H1 (cell line): Measurements from ENCODE around the gene VPS13D. TPM values are rescaled to one million over a fixed set of nuclear protein-coding genes. Genes with fewer than 3 reads are reported as not detected.

Experiments used
- CTCF ChIA-PET: fragments of 300-600 bp; sonication (Branson Sonifier 250); formaldehyde crosslinking; loops from one replicate; lab custom pipeline; 2021; ENCODE audit not compliant: partially characterized antibody; lab: Charles Lee
- POLR2A ChIA-PET: fragments of 300-600 bp; sonication (Branson Sonifier 250); formaldehyde crosslinking; loops from one replicate; lab custom pipeline; 2021; ENCODE audit warnings: inconsistent platforms; ENCODE audit not compliant: partially characterized antibody; lab: Charles Lee
- DNase-seq, 2 experiments: peaks; one replicate each; pipeline versions ENCODE4 v3.0.0 to v3.0.0-alpha.2; 2010 to 2022; ENCODE audit warnings: low spot score in 2 of 2, low read depth in 1 of 2, mixed read lengths in 1 of 2
- FAIRE-seq: peaks from 2 replicates; lab custom pipeline; 2011; peaks lifted over from hg19 to GRCh38; lab: Jason Lieb, UNC
- H2AFZ ChIP-seq: 2 replicates; pipeline ENCODE4 v1.8.1; 2012; ENCODE audit warnings: low read length, inconsistent platforms
- H2AK5ac ChIP-seq: 2 replicates; pipeline ENCODE4 v1.6.1; 2013; ENCODE audit warnings: low read depth, low read length
- H2BK120ac ChIP-seq: replicated peaks from 2 replicates; pipeline ENCODE3; 2013; ENCODE audit warnings: low read depth, low read length, inconsistent platforms
- H2BK12ac ChIP-seq: 2 replicates; pipeline ENCODE4 v1.6.1; 2013; ENCODE audit warnings: low read depth, low read length
- H2BK15ac ChIP-seq: 2 replicates; pipeline ENCODE4 v1.6.1; 2013; ENCODE audit warnings: low read length
- H2BK20ac ChIP-seq: 2 replicates; pipeline ENCODE4 v1.6.1; 2013; ENCODE audit warnings: low read length
- H2BK5ac ChIP-seq: 2 replicates; pipeline ENCODE4 v1.6.1; 2013; ENCODE audit warnings: low read depth, low read length
- H3K14ac ChIP-seq: 2 replicates; pipeline ENCODE4 v1.6.1; 2013; ENCODE audit warnings: inconsistent platforms; ENCODE audit not compliant: insufficient read length
- H3K18ac ChIP-seq: 2 replicates; pipeline ENCODE4 v1.6.1; 2013; ENCODE audit warnings: low read length; ENCODE audit errors: extremely low read depth
- H3K23ac ChIP-seq: 2 replicates; pipeline ENCODE4 v1.6.1; 2013; ENCODE audit warnings: inconsistent platforms; ENCODE audit not compliant: insufficient read length
- H3K23me2 ChIP-seq: 2 replicates; pipeline ENCODE4 v1.6.1; 2013; ENCODE audit warnings: low read depth, low read length
- H3K27ac ChIP-seq: 2 replicates; pipeline ENCODE4 v1.6.1; 2011; ENCODE audit warnings: low read depth, low read length, inconsistent platforms
- H3K27me3 ChIP-seq, 4 experiments: replicated peaks in 1 of 4; 1 replicate in 1 of 4; 2 replicates in 3 of 4; pipeline versions ENCODE4 v1.6.1 to v1.8.1; 2011 to 2013; ENCODE audit warnings: low read length in 3 of 4, mild to moderate bottlenecking in 3 of 4, inconsistent platforms in 2 of 4, mixed read lengths in 2 of 4, moderate library complexity in 1 of 4; ENCODE audit not compliant: control insufficient read depth in 3 of 4, insufficient read depth in 3 of 4; ENCODE audit errors: extremely low read depth in 1 of 4
- H3K36me3 ChIP-seq, 4 experiments: 2 replicates each; pipeline versions ENCODE4 v1.6.1 to v1.8.1; 2011 to 2013; ENCODE audit warnings: mild to moderate bottlenecking in 4 of 4, low read length in 3 of 4, moderate library complexity in 2 of 4, control low read depth in 1 of 4, inconsistent platforms in 1 of 4; ENCODE audit not compliant: insufficient read depth in 4 of 4, control insufficient read depth in 2 of 4
- H3K4ac ChIP-seq: replicated peaks from 2 replicates; pipeline ENCODE3; 2013; ENCODE audit warnings: low read length, low read depth, mixed read lengths, inconsistent platforms; ENCODE audit not compliant: insufficient read length
- H3K4me1 ChIP-seq, 4 experiments: replicated peaks in 1 of 4; 1 replicate in 1 of 4; 2 replicates in 3 of 4; pipeline versions ENCODE4 v1.6.1 to v1.8.1; 2011 to 2013; ENCODE audit warnings: low read length in 3 of 4, inconsistent platforms in 2 of 4, mixed read lengths in 1 of 4; ENCODE audit not compliant: insufficient read depth in 4 of 4, control insufficient read depth in 3 of 4
- H3K4me2 ChIP-seq, 2 experiments: 2 replicates each; pipeline versions ENCODE4 v1.6.1 to v1.8.1; 2011 to 2013; ENCODE audit warnings: low read depth in 2 of 2, low read length in 2 of 2, control low read depth in 1 of 2, inconsistent platforms in 1 of 2, mild to moderate bottlenecking in 1 of 2; ENCODE audit not compliant: insufficient read depth in 1 of 2
- H3K4me3 ChIP-seq, 4 experiments: fragments of 200-600, 300-600 bp in 1 of 4; sonication (generic), shearing (Covaris generic), sonication (Bioruptor Twin) in 1 of 4; 2 replicates each; pipeline versions ENCODE4 v1.5.1 to v1.8.1; 2011 to 2016; ENCODE audit warnings: low read length in 4 of 4, low read depth in 3 of 4, control low read depth in 2 of 4, inconsistent platforms in 2 of 4, mild to moderate bottlenecking in 2 of 4, mixed read lengths in 1 of 4, moderate library complexity in 1 of 4; ENCODE audit not compliant: insufficient read depth in 2 of 4; ENCODE audit errors: extremely low read depth in 1 of 4
- H3K56ac ChIP-seq: replicated peaks from 2 replicates; pipeline ENCODE3; 2013; ENCODE audit warnings: low read depth, mild to moderate bottlenecking, mixed read lengths, low read length, inconsistent platforms; ENCODE audit not compliant: insufficient read length
- H3K79me1 ChIP-seq: 2 replicates; pipeline ENCODE4 v1.6.1; 2013; ENCODE audit warnings: low read depth, low read length, control low read depth
- H3K79me2 ChIP-seq, 2 experiments: 2 replicates each; pipeline versions ENCODE4 v1.6.1 to v1.8.1; 2012 to 2013; ENCODE audit warnings: low read length in 2 of 2, mild to moderate bottlenecking in 2 of 2, inconsistent platforms in 1 of 2; ENCODE audit not compliant: insufficient read depth in 2 of 2, control insufficient read depth in 1 of 2
- H3K9ac ChIP-seq, 4 experiments: replicated peaks in 1 of 4; 1 replicate in 1 of 4; 2 replicates in 3 of 4; pipeline versions ENCODE4 v1.6.1 to v1.8.1; 2011 to 2013; ENCODE audit warnings: low read depth in 3 of 4, low read length in 3 of 4, control low read depth in 2 of 4, mild to moderate bottlenecking in 2 of 4, moderate library complexity in 2 of 4, inconsistent platforms in 1 of 4; ENCODE audit errors: extremely low read depth in 1 of 4
- H3K9me3 ChIP-seq, 2 experiments: 2 replicates each; pipeline versions ENCODE4 v1.6.1 to v1.8.1; 2012 to 2013; ENCODE audit warnings: mild to moderate bottlenecking in 2 of 2, moderate library complexity in 2 of 2, control low read depth in 1 of 2, inconsistent platforms in 1 of 2, low read depth in 1 of 2, low read length in 1 of 2, mixed read lengths in 1 of 2; ENCODE audit not compliant: insufficient read depth in 2 of 2
- H4K20me1 ChIP-seq, 2 experiments: replicated peaks in 1 of 2; 2 replicates each; pipeline versions ENCODE3 to v1.8.1; 2011 to 2013; ENCODE audit warnings: inconsistent platforms in 2 of 2, low read length in 2 of 2, mild to moderate bottlenecking in 1 of 2; ENCODE audit not compliant: insufficient read depth in 2 of 2, control insufficient read depth in 1 of 2
- H4K5ac ChIP-seq: 2 replicates; pipeline ENCODE4 v1.6.1; 2013; ENCODE audit warnings: low read length, low read depth, mixed read lengths, inconsistent platforms; ENCODE audit not compliant: insufficient read length
- H4K8ac ChIP-seq: 2 replicates; pipeline ENCODE4 v1.8.0; 2013; ENCODE audit warnings: mild to moderate bottlenecking, moderate library complexity, low read length, inconsistent platforms; ENCODE audit not compliant: insufficient read depth; ENCODE audit errors: extremely low read depth
- H4K91ac ChIP-seq: replicated peaks from 2 replicates; pipeline ENCODE3; 2013; ENCODE audit warnings: low read length, mixed read lengths, inconsistent platforms; ENCODE audit not compliant: insufficient read length
- EZH2 ChIP-seq: fragments of 200-600 bp; sonication (generic); IDR thresholded peaks from 2 replicates; pipeline ENCODE4 v1.7.1; 2012; ENCODE audit warnings: low read depth, mild to moderate bottlenecking, moderate library complexity, low read length, inconsistent platforms; ENCODE audit not compliant: severe bottlenecking
- HDAC6 ChIP-seq: IDR thresholded peaks from one replicate; pipeline ENCODE4 v1.7.1; 2012; ENCODE audit warnings: low read depth, mild to moderate bottlenecking, inconsistent platforms, low read length, moderate library complexity
- MAFK ChIP-seq: IDR thresholded peaks from 2 replicates; pipeline ENCODE4 v1.6.1; 2012; ENCODE audit warnings: low read depth, mild to moderate bottlenecking, improper control_type of control experiment, low read length
- TEAD4 ChIP-seq: IDR thresholded peaks from 2 replicates; pipeline ENCODE4 v1.6.1; 2012; ENCODE audit warnings: low read depth, low read length, inconsistent platforms, mixed read lengths
- WGBS, 2 experiments: shearing (Covaris generic) in 1 of 2; methylation state at CpG; one replicate each; pipeline versions ENCODE4 v1.1.6 to v1.1.7; 2013 to 2015; ENCODE audit warnings: low lambda C conversion rate in 2 of 2, mixed read lengths in 2 of 2, inconsistent platforms in 1 of 2, low coverage in 1 of 2, missing lambda C conversion rate in 1 of 2; ENCODE audit not compliant: insufficient replicate concordance in 2 of 2, insufficient coverage in 1 of 2, insufficient read length in 1 of 2; ENCODE audit errors: extremely low coverage in 1 of 2, missing lambda C conversion rate in 1 of 2; 5-methylcytosine and 5-hydroxymethylcytosine counted together
- polyA plus RNA-seq, 7 experiments: library from polyadenylated mRNA; depleted of rRNA in 3 of 7; stranded (reverse) in 5 of 7; unstranded in 2 of 7; fragments of >200 nt in 5 of 7; fragments of 200-250 nt in 2 of 7; gene quantifications; 1 replicate in 5 of 7; 2 replicates in 1 of 7; 4 replicates in 1 of 7; pipeline versions ENCODE4 v1.2.1 to v1.2.3, GENCODE V29; 2011 to 2013; ENCODE audit warnings: missing spikeins in 2 of 7, mixed read lengths in 2 of 7
- total RNA-seq: library from RNA; stranded (reverse); fragmentation: NEBNext Ultra II Directional; extraction: Animal tissue kit (Norgen Biotek cat#: 25700); gene quantifications from 2 replicates; pipeline ENCODE4 v1.2.1, GENCODE V29; 2021
- TF ChIP-seq, protein P1 (sequence below): IDR thresholded peaks from 2 replicates; pipeline ENCODE4 v1.6.1; 2012; ENCODE audit warnings: inconsistent platforms
- TF ChIP-seq, protein P2 (sequence below): IDR thresholded peaks from 2 replicates; pipeline ENCODE4 v1.6.1; 2012; ENCODE audit warnings: low read length, inconsistent platforms

The VPS13D gene
- total and polyA plus RNA-seq, 2 of the 8 experiments (the other 6 are each of a cell fraction or from before 2014, with no cell fraction given): 10.9 to 31.2 TPM

DNA sequence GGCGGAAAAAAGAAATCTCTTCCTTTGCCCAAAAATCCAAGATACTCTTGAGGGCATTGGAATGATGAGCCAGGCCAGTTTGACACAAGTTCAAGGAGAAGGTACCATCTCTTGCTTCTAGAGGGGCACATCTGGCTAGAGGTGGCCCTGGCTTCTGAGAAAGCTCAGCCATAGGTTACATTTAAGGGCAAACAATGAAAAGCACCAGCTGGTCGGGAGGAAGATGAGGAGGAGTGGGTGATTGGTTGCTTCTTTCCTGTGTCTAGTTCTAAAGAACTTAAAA lies 256.2 kb downstream of the VPS13D start:
- Histone ChIP-seq H4K8ac (no peak overlapping the region), H2BK15ac (no peak overlapping the region), H2BK12ac (no peak overlapping the region), H3K79me2 (no peaks in the 10 kb centered on the region), H3K4me2 (no peak overlapping the region), H3K27ac (no peak overlapping the region), H3K18ac (no peak overlapping the region), H4K91ac (no peak overlapping the region), H2AK5ac (no peak overlapping the region), H3K23me2 (no peaks in the 10 kb centered on the region), H2AFZ (no peak overlapping the region), H2BK120ac (no peak overlapping the region), H4K20me1 (no peaks in the 10 kb centered on the region), H4K5ac (no peak overlapping the region), H3K79me1 (no peaks in the 10 kb centered on the region), H3K9me3 (peaks cover 14 to 15% of the 10 kb centered on the region in 2 experiments), H3K27me3 (no peaks in the 10 kb centered on the region), H3K14ac (no peak overlapping the region), H2BK5ac (no peak overlapping the region), H3K4me1 (no peaks in the 10 kb centered on the region; a peak in 1 of 7 replicates), H3K36me3 (peaks cover 0 to 8% (median under 1%) of the 10 kb centered on the region in 4 experiments; a peak in 2 of 8 replicates), H3K56ac (no peak overlapping the region), H3K23ac (no peak overlapping the region), H3K4me3 (no peak overlapping the region), H3K4ac (no peak overlapping the region), H2BK20ac (no peak overlapping the region), H3K9ac (no peak overlapping the region)
- FAIRE-seq: no peak
- no peak for DNase-seq
- WGBS, 2 experiments: 93% methylated on average over 2 of the region's 2 CpGs; no CpG with 5 or more reads in 1 of the 2 experiments
- POLR2A ChIA-PET: no interaction called here
- TF ChIP-seq MAFK (no peak), EZH2 (no peak), TEAD4 (no peak), HDAC6 (no peak)
- TF ChIP-seq, protein P1, sequence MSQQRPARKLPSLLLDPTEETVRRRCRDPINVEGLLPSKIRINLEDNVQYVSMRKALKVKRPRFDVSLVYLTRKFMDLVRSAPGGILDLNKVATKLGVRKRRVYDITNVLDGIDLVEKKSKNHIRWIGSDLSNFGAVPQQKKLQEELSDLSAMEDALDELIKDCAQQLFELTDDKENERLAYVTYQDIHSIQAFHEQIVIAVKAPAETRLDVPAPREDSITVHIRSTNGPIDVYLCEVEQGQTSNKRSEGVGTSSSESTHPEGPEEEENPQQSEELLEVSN: no peak
- TF ChIP-seq, protein P2, sequence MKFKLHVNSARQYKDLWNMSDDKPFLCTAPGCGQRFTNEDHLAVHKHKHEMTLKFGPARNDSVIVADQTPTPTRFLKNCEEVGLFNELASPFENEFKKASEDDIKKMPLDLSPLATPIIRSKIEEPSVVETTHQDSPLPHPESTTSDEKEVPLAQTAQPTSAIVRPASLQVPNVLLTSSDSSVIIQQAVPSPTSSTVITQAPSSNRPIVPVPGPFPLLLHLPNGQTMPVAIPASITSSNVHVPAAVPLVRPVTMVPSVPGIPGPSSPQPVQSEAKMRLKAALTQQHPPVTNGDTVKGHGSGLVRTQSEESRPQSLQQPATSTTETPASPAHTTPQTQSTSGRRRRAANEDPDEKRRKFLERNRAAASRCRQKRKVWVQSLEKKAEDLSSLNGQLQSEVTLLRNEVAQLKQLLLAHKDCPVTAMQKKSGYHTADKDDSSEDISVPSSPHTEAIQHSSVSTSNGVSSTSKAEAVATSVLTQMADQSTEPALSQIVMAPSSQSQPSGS: no peak
- CTCF ChIA-PET: interaction anchor here (0.5 kb wide), 1 partner anchor 206 kb away, joined by 4 read pairs; no protein-coding TSS in a partner anchor
